ENCODE results near the gene RNF5.

- no peak for TF ChIP-seq CTCF (IDR thresholded peaks at IDR 0.05)
- no peak for TF ChIP-seq POLR2A (IDR thresholded peaks at IDR 0.05)
These were observed 21.3 kb upstream of the RNF5 start for GRCh38 chr6:32156891-32157290.

All from testis (tissue), 2 donors.